GM18907 (cell line): ENCODE results near the gene RFFL.

ENCODE experiments used
- ATAC-seq: cut with Tn5 transposase; IDR thresholded peaks from one replicate; pipeline ENCODE4 v1.9.1; 2021; ENCODE audit warnings: mild to moderate bottlenecking, moderate library complexity; ENCODE audit not compliant: unreplicated experiment

Gene RFFL

DNA sequence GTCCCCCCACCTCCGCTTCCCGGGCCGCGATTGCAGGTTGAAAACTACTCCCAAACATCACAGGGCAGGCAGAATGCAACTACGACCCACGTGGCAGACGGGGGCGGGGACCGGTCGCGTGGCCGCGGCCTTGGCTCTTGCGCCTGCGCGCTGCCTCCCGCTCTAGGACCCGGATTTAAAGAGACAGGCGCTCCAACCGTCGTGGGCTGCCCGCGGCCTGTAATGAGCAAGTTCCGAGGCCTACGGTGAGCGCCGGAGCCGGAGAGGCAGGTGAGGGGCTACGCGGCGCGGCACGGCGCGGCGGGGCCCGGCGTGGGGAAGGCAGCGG, 83.2 kb downstream of the RFFL start, which contains the start of gene LIG3:
Gene LIG3 (plus strand): TSS at position 160 of the 328 bp plus-strand sequence. CDS start 2,494 bp downstream, outside the sequence.
- ATAC-seq, result peak; percentile 83

DNA sequence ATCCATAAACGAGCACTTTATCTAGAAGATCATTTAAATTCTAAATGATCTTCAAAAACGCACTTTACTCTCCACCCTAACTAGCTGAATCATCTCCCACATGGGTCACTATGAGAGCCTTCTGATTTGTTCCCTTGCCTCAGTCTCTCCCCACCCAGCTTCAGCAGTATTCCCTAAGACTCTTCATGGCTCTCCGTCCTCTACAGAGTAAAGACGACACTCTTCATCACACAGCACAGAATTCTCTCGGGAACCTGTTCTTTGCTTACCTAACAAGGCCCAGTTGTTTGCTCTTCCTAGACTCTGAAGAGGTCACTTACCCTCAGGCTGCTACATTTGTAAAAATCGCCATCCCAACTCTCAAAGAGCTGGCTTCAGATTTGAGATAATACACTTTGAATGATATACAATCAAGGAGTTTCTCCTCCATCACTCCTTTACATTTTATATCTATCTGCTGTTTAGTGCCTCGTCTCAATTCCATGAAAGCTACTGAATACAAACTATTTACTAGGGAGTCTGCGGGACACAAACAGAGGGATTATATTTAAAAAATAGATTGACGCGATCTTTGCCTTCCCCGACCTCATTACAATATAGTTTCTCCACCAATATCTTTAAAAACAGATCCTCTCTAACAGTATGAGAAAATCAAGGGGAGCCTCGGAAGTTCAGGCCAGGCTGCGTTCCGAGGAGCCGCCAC, 83.7 kb downstream of the RFFL start:
- ATAC-seq, result no peak

DNA sequence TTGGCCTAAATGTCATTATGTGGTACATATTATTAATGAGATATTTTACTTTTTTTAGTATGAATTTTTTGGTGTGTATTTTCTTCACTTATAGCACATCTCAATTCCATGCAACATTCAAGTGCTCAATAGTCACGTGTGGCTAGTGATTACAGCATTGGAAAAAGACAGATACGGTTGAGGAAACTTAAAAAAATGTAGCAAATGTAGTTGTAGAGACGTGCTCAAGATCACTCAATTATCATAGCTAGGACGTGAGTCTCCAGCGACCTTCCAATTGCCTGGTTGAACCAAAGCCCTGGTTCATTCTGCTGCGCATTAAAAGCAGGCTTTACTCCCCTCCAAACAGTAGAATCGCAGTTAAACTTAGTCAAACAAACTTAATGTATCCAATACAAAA, 84.4 kb downstream of the RFFL start:
- no peak for ATAC-seq

DNA sequence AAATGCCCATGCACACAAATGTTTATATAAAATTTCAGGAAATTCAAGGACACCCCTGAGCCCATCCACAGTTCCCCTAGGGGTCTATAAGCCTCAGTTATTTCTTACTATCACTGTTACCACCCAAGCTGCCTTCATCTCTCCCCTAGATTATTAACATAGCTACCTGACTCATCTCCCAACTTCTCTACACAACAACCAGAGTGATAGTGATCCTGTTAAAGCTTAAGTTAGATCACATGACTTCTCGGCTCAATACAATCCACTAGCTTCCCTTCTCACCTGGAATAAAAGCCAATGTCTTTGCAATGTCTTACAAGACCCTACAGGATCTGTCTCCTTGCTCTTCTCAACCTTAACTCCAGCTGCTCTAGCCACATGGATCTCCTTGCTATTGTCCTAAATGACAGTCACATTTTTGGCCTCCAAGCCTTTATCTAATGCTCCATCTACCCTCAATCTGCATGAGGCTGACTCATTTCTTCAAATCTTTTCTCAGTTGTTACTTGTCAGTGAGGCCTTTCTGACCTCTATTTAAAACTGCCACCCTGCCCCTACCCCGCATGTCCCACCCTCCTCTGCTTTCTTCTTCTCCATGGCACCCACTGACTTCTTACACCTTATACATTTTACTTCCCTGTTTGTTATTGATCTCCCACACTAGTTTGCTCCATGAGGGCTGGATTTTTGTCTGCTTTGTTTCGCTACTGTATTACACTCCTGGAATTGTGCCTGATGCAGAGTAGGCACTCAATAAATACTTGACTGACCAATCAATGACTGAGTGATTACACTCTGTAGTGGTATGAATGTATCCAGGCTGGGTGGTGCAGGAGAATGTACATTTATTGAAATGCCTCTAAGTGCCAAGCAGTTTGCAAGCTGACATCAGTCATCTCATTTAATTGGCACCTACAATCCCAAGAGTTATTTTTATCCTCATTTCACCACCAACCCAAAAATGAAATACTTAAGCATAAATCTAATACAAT, 88.4 kb downstream of the RFFL start:
- ATAC-seq, result no peak

DNA sequence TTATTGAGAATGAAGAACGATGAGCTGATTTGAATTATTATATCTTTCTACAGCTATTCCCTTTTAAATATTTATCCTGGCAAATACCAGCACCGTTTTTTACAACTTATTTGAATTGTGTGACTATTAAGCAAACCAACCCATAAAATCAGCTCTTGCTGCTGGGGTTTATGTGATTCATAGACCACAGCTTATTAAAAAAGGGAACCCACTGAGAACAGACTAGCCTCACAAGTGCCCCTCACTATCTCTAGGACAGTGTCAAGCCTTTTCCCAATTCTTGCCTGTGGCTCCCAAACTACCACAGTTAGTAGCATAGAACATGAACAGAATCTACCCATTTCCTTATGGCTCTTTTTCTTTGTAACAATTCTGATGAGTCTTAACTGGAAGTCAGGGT, 89.3 kb downstream of the RFFL start:
- no peak for ATAC-seq

DNA sequence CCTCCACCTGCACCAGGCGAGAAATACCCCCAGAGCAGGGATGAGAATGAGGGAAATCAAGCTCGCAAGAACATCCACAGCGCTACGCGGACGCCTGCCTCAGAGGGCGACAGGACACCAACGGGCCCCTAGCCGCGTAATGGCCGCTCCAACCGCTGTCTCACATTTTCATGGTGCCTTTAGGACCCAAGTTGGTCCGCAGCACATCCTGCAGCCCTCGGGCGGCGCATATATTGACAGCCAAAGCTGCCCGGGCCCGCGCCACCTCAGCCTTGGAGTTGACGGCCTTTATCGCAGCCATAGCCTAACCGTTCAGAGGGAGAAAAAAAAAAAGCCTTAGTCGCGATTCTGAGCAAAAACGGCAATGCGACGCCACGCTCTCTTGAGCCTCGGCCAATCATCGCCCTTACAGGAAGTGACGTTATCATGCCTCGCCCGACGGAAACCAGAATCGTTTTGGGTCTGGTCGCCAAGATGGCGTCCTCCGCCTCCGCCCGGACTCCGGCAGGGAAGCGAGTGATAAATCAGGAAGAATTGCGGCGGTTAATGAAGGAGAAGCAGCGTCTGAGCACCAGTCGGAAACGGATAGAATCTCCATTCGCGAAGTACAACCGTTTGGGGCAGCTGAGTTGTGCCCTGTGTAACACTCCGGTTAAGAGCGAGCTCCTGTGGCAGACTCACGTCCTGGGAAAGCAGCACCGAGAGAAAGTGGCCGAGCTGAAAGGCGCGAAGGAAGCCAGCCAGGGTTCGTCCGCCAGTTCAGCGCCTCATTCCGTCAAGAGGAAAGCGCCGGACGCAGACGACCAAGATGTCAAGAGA, 102.2 kb downstream of the RFFL start, which contains the start of the genes CCT6B and ZNF830:
Gene CCT6B (minus strand): TSS at position 368 of the 819 bp plus-strand sequence. CDS start 67 bp downstream, at position 301.
Gene ZNF830 (plus strand): TSS at position 448 of the 819 bp plus-strand sequence. CDS start 27 bp downstream, at position 475.
- ATAC-seq, result peak; percentile 89

DNA sequence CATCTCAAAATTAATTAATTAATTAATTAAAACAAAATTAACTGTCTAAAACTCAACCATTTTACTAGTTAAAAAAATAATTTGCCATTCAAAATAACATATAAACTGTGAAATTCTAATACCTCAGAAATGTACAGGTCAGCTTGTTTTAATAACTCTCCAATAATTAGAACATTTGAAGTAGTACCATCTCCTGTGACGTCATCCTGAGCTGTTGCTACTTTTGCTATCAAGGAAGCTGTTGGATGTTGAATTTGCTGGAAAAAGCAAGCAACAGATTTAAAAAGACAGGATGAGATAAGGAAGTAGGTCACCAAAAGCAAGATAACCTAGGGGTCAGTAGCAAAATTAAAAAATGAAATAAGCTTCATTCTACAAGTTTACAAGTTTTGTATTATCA, 105.1 kb downstream of the RFFL start:
- no peak for ATAC-seq
